GDM1 (cell line): Measurements from ENCODE around the gene SLC35C1.

Source experiments
- DNase-seq: peaks from one replicate; lab custom pipeline; 2025; lab: John Stamatoyannopoulos, UW

Gene SLC35C1

GRCh38 chr11:45804761-45805304, at the start of gene SLC35C1:
TSS of gene SLC35C1 (plus strand) at chr11:45805149. CDS start at chr11:45805802, 653 bp downstream.
- DNase-seq: peak; percentile 86

- DNase-seq: no peak
Measured at GRCh38 chr11:45755281-45755859, 49.6 kb upstream of the SLC35C1 start.

- DNase-seq: no peak
Measured at GRCh38 chr11:45756384-45757010, 48.5 kb upstream of the SLC35C1 start.

GRCh38 chr11:45757672-45758071, 47.3 kb upstream of the SLC35C1 start:
- DNase-seq: no peak

- DNase-seq: no peak
Measured at GRCh38 chr11:45761659-45762058, 43.3 kb upstream of the SLC35C1 start.

GRCh38 chr11:45765107-45765668, 39.8 kb upstream of the SLC35C1 start:
- DNase-seq: no peak

GRCh38 chr11:45765836-45766235, 39.1 kb upstream of the SLC35C1 start:
- no peak for DNase-seq

- no peak for DNase-seq
Measured at GRCh38 chr11:45766469-45766868, 38.5 kb upstream of the SLC35C1 start.

- no peak for DNase-seq
Measured at GRCh38 chr11:45768486-45768885, 36.5 kb upstream of the SLC35C1 start.

GRCh38 chr11:45769960-45770359, 35.0 kb upstream of the SLC35C1 start:
- no peak for DNase-seq

GRCh38 chr11:45771193-45771565, 33.8 kb upstream of the SLC35C1 start:
- peak; percentile 34 for DNase-seq

GRCh38 chr11:45771566-45772448, 33.1 kb upstream of the SLC35C1 start:
- peak; percentile 32 for DNase-seq

GRCh38 chr11:45772449-45772774, 32.5 kb upstream of the SLC35C1 start:
- DNase-seq: no peak

GRCh38 chr11:45772986-45773785, 31.8 kb upstream of the SLC35C1 start:
- DNase-seq: no peak

- DNase-seq: no peak
Measured at GRCh38 chr11:45773786-45774655, 30.9 kb upstream of the SLC35C1 start.

GRCh38 chr11:45774786-45775185, 30.2 kb upstream of the SLC35C1 start:
- no peak for DNase-seq

- DNase-seq: no peak
Measured at GRCh38 chr11:45777127-45777969, 27.6 kb upstream of the SLC35C1 start.

- no peak for DNase-seq
Measured at GRCh38 chr11:45778341-45778740, 26.6 kb upstream of the SLC35C1 start.

- no peak for DNase-seq
Measured at GRCh38 chr11:45779602-45780001, 25.3 kb upstream of the SLC35C1 start.

- no peak for DNase-seq
Measured at GRCh38 chr11:45786272-45786671, 18.7 kb upstream of the SLC35C1 start.
